GM21723 (cell line): ENCODE data around the gene WWOX.

Experiments
- ATAC-seq: cut with Tn5 transposase; IDR thresholded peaks from one replicate; pipeline ENCODE4 v1.9.1; 2021; ENCODE audit warnings: mild to moderate bottlenecking, moderate library complexity; ENCODE audit not compliant: unreplicated experiment

WWOX gene

GRCh38 chr16:79261944-79262552 is 1162.6 kb downstream of the WWOX start:
- no peak for ATAC-seq
